ENCODE data around the gene GPR42.

The GPR42 gene

DNA sequence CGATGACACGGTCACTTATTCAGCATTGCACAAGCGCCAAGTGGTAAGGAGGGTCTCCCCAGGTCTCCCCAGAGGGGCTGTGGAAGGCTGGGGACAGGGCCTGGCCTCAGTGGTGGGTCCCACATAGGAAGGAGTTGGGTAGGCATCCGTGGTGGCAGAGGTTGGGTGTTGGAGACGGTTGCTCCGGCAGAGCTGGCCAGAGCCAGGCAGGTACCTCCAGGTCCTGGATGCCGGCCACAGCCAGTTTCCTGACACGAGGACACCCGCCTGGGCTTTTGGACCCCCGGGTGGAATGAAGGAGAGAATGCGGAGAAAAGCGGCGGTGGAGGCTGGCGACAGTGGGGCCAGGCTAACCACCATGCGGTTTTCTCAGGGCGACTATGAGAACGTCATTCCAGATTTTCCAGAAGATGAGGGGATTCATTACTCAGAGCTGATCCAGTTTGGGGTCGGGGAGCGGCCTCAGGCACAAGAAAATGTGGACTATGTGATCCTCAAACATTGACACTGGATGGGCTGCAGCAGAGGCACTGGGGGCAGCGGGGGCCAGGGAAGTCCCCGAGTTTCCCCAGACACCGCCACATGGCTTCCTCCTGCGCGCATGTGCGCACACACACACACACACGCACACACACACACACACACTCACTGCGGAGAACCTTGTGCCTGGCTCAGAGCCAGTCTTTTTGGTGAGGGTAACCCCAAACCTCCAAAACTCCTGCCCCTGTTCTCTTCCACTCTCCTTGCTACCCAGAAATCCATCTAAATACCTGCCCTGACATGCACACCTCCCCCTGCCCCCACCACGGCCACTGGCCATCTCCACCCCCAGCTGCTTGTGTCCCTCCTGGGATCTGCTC lies 24.4 kb upstream of the GPR42 start:
- no peak overlapping the region for H3K4me3 ChIP-seq (replicated peaks; ENCODE audit: low read depth, low read length)
- DNase-seq (ENCODE audit: extremely low read depth, low read depth), result no peak
- TF ChIP-seq, protein P1, sequence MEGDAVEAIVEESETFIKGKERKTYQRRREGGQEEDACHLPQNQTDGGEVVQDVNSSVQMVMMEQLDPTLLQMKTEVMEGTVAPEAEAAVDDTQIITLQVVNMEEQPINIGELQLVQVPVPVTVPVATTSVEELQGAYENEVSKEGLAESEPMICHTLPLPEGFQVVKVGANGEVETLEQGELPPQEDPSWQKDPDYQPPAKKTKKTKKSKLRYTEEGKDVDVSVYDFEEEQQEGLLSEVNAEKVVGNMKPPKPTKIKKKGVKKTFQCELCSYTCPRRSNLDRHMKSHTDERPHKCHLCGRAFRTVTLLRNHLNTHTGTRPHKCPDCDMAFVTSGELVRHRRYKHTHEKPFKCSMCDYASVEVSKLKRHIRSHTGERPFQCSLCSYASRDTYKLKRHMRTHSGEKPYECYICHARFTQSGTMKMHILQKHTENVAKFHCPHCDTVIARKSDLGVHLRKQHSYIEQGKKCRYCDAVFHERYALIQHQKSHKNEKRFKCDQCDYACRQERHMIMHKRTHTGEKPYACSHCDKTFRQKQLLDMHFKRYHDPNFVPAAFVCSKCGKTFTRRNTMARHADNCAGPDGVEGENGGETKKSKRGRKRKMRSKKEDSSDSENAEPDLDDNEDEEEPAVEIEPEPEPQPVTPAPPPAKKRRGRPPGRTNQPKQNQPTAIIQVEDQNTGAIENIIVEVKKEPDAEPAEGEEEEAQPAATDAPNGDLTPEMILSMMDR (IDR thresholded peaks at IDR 0.05; ENCODE audit: low read depth, low read length, missing control alignments), result no peak

DNA sequence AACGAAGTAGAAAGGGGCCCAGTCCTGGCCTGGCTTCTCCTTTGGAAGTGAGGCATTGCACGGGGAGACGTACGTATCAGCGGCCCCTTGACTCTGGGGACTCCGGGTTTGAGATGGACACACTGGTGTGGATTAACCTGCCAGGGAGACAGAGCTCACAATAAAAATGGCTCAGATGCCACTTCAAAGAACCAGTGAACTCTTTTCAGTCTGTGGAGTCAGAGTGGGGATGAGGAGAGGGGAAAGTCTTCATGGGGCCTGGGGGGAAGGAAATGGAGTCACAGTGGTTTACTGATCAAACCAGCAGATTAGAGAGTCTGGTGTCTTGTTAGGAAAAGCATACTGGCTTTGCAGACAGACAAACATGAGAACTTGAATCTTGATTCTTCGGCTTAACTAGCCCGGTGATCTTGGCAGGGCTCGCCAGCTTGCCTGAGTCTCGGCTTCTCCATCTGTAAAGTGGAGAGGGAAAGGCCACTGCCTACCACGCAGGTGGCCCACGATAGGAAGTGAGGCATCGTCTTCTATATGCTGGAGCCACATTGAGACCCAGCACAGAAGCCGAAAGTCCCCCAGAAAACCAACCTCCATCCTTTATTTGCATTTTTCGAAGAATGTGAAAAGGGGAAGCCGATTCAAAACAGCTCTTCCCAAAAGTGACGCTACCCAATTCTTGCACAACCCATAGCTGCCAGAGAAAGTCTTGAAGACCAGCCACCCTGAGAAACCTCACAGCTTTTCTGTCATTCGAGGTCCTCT lies 23.5 kb upstream of the GPR42 start, which contains the start of gene FFAR1:
TSS of gene FFAR1 (plus strand) at position 732 of the 759 bp plus-strand sequence. CDS start 3,650 bp downstream, outside the sequence.
- H3K4me3 ChIP-seq (replicated peaks; ENCODE audit: low read depth, low read length), result no peak within 1 kb of the TSS
- DNase-seq (ENCODE audit: extremely low read depth, low read depth), result no peak

DNA sequence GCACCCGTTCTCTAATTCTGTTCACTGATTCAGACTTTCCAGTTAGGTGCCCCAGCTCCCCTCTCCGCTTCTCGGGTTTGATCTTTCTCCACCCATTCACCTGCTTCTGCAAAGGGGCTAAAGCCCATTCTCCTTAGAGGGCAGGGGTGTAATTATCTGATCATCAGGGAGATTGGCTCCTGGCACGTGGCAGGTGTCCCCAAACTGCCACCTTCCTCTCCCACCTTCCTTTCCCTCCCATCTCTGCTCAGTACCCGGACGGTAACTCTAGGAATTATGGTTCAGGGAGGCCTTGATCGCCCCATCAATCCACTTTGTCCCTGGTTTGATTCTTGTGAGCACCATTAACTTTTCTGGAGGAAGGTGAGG lies 23.0 kb upstream of the GPR42 start:
- DNase-seq (ENCODE audit: extremely low read depth, low read depth), result no peak
- no peak overlapping the region for H3K4me3 ChIP-seq (replicated peaks; ENCODE audit: low read depth, low read length)
- TF ChIP-seq, protein P1 (IDR thresholded peaks at IDR 0.05; ENCODE audit: low read depth, low read length, missing control alignments), result no peak

More for the DNA sequence above, 23.5 kb upstream of the GPR42 start, which contains the start of gene FFAR1:
- TF ChIP-seq, protein P1 (IDR thresholded peaks at IDR 0.05; ENCODE audit: low read depth, low read length, missing control alignments), result no peak

DNA sequence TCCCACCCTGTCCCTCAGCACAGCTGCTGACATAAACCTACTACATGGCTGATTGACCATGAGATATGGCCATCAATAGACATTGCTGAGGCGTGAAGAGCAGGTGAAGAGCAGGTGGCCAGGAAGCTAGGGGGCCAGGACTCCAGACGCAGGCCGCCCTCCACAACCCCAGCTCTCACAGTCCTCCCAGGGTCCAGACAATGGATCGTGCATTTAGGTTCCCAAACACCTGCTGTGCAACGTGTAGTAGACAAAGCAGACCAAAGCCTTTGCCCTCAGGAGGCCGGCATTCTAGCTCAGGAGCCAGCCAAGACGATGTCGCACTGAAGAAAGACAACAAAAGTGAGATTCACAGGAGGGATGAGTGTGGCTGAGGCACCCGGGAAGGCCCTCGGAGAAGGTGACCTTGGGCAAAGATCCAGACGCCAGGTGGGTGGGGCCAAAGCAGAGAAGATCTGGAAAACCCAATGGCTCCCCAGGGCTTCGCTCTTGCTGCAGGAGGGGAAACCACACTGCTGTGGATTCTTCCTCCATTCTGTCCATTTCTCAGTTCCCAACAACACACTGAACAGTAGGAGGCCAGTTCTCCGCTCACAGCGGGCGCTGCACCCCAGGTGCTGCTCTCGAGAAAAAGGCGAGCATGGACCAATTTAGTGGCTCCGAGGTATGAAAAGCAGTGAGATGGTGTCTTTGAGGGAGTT lies 21.8 kb upstream of the GPR42 start:
- H3K4me3 ChIP-seq (replicated peaks; ENCODE audit: low read depth, low read length), result no peak overlapping the region
- DNase-seq (ENCODE audit: extremely low read depth, low read depth), result no peak
- TF ChIP-seq, protein P1 (IDR thresholded peaks at IDR 0.05; ENCODE audit: low read depth, low read length, missing control alignments), result no peak

DNA sequence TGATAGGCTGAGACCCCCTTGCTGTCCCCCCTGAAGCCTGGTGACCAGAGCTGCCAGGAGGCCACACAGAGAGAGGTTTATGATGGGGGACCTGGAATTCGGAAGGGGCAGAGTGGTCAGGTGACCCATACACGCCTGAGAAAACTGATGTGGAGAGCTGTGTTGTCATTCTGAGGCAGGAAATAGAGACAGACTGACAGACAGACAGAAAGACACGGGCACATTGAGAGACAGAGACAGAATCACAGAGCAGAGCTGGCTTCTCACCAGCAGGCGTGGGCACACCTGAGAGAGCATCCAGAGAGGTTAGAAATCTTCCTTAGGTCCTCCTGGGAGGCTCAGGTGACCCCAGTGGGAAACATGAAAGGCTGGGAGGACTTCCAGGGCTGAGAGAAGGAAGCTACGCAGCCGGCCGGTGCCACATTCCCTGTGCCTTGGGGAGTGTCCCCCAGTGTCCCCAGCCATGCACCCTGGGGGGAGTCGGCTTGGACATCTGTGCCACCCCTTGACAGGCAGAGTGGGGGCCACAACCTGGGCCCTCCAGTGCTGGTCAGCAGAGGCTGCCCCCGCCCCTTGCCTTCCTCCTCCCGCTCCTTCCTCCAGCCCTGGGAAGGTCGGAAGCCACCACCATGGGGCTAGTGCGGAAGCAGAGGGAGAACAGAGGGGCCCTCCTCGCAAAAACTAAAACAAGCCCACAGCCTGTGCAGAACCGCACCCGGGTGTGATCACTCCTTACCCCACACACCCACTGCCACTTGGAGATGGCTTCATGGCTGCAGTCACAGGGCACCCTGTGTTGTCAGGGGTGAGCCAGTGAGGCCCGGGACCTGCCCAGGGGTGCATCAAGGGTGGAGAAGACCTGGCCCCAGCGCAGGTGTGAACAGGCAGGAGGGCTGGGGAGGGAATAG lies 21.0 kb upstream of the GPR42 start:
- TF ChIP-seq, protein P1 (IDR thresholded peaks at IDR 0.05; ENCODE audit: low read depth, low read length, missing control alignments), result no peak
- no peak overlapping the region for H3K4me3 ChIP-seq (replicated peaks; ENCODE audit: low read depth, low read length)
- no peak for DNase-seq (ENCODE audit: extremely low read depth, low read depth)

DNA sequence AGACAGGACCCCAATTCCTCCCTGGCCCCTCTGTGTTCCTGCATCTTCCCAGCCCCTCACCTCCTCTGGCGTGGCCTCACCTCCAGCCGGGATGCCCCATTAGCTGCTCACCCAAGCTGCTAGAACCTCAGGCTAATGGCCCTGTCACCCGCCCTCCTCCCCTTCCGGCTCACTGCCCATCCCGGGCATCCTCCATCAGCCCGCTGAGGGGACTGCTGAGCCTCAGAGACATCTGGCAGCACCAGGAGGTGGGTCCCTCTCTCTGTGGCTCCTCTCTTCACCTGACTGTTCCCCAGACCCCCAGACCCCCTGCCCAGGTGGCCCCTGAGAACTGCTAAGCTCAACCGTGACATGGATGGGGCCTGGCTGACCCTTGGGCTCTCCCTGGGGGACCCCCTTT lies 20.3 kb upstream of the GPR42 start:
- no peak for DNase-seq (ENCODE audit: extremely low read depth, low read depth)
- H3K4me3 ChIP-seq (replicated peaks; ENCODE audit: low read depth, low read length), result no peak overlapping the region
- TF ChIP-seq, protein P1 (IDR thresholded peaks at IDR 0.05; ENCODE audit: low read depth, low read length, missing control alignments), result no peak
